ENCODE measurements around the gene GORASP1.
A peak's percentile ranks its signal among the peaks of the same experiment; 100 is the strongest.

Gene GORASP1

DNA sequence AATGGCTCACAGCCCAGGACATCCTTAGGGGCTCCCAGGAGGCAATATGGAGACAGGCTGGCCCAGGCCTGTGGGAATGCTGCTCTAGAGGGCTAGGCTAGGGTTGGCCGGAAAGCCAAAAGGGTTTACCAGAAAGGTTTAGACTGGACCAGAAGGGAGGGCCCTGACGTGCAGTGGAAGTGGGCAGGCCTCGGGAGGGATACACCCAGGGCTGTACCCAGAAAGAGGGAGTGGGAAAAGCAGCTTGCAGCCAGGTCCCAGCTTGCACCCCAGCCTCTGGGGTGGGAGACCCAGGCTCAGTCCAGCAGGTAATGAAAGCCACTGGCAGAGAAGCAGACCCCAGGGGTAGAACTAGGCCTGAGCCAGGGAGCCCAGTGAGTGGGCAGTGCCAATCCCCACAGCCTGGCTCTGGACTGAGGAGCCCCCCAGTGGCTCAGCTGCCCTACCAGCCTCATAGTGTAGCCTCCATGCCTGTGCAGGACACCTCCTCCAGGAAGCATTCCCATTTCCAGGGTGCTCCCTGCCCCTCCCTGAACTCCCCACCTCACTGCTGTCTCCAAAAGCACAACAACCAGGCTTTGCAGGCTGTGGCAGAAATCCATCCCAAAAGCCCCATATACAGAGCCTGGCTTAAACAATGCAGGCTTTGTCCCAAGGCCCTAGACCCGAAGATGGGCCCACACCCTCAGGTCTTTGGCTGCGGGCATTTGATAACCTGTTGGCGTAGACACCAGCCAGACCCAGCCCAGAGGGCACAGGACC lies 3.5 kb downstream of the GORASP1 start:
- TF ChIP-seq CTCF (conservative IDR thresholded peaks at IDR 0.05), result no peak
- TF ChIP-seq ZFX (IDR thresholded peaks at IDR 0.05), result no peak
- H3K27ac ChIP-seq, result no peak overlapping the region

DNA sequence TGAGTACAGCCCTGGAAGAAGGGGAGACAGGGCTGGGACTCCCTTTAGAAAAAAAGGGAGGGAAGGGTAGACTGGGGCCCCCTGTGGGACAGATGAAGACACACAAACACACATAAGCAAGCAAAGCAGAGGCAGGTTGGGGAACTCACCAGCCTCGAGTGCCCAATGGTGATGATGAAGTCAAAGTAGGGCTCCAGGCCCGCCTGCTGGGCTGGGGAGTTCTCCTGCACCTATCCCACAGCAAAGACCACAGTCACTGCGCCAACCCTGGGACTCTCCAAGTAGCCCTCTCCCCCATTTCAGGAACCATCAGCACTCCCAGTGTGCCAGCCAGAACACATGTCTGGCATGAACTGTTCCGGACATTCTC lies 4.1 kb downstream of the GORASP1 start:
- TF ChIP-seq ZFX (IDR thresholded peaks at IDR 0.05) (no peak), CTCF (conservative IDR thresholded peaks at IDR 0.05) (no peak)
- 0 out of 2 replicates have a peak overlapping the region, but pooled peaks have one; percentile 6 for H3K27ac ChIP-seq

- 0 out of 2 replicates have a peak overlapping the region, but pooled peaks have one; percentile 6 for H3K27ac ChIP-seq
- TF ChIP-seq ZFX (IDR thresholded peaks at IDR 0.05) (no peak), CTCF (conservative IDR thresholded peaks at IDR 0.05) (no peak)
These were observed 4.7 kb downstream of the GORASP1 start for GRCh38 chr3:39102504-39103323.

- no peak for TF ChIP-seq ZFX (IDR thresholded peaks at IDR 0.05)
- TF ChIP-seq CTCF (conservative IDR thresholded peaks at IDR 0.05), result peak; percentile 74
- H3K27ac ChIP-seq, result no peak overlapping the region
These were observed 6.3 kb downstream of the GORASP1 start for GRCh38 chr3:39101022-39101689.

DNA sequence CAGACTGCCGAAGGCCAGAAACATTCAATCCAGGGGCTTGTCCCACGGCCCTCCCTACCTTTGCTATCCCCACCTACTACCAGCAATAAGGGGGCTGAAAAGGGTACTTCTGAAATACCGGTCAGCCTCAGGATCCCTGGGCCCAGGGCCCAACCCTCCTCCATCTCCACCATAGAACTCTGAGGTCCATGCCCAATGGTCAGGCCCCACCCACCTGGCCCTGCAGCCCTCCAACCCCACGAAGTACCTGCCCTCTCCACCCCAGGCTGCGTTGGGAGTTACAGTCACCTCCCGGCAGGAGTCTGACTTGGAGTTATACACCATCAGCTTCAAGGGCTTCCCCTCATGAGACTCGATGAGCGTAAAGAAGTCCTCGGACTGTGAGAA lies 6.9 kb downstream of the GORASP1 start:
- no peak overlapping the region for H3K27ac ChIP-seq
- no peak for TF ChIP-seq ZFX (IDR thresholded peaks at IDR 0.05)
- TF ChIP-seq CTCF (conservative IDR thresholded peaks at IDR 0.05), result no peak

GRCh38 chr3:39099738-39100499 lies 7.5 kb downstream of the GORASP1 start:
- TF ChIP-seq CTCF (conservative IDR thresholded peaks at IDR 0.05) (no peak), ZFX (IDR thresholded peaks at IDR 0.05) (no peak)
- H3K27ac ChIP-seq, result no peak overlapping the region

Measured in C4-2B (cell line).